Ureter (tissue), 1 donor: ENCODE results near the gene POLR3C. TPM values are rescaled to one million over a fixed set of nuclear protein-coding genes. Genes with fewer than 3 reads are reported as not detected.
"Not testable (repeated sequence)": the region's sequence is repeated elsewhere in the genome, so short reads cannot be mapped to it uniquely, and the experiment has no call there.

Experiments
- DNase-seq: peaks from one replicate; pipeline ENCODE4 v3.0.0-alpha.2; 2020; ENCODE audit warnings: low spot score
- total RNA-seq: library from RNA; stranded (reverse); gene quantifications from one replicate; pipeline ENCODE4 v1.2.4, GENCODE V29; 2023
- donor health status: DM: yes; HTN: yes; CAD: no.

Gene POLR3C, protein sequence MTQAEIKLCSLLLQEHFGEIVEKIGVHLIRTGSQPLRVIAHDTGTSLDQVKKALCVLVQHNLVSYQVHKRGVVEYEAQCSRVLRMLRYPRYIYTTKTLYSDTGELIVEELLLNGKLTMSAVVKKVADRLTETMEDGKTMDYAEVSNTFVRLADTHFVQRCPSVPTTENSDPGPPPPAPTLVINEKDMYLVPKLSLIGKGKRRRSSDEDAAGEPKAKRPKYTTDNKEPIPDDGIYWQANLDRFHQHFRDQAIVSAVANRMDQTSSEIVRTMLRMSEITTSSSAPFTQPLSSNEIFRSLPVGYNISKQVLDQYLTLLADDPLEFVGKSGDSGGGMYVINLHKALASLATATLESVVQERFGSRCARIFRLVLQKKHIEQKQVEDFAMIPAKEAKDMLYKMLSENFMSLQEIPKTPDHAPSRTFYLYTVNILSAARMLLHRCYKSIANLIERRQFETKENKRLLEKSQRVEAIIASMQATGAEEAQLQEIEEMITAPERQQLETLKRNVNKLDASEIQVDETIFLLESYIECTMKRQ
- total RNA-seq = 38.1 TPM

DNA sequence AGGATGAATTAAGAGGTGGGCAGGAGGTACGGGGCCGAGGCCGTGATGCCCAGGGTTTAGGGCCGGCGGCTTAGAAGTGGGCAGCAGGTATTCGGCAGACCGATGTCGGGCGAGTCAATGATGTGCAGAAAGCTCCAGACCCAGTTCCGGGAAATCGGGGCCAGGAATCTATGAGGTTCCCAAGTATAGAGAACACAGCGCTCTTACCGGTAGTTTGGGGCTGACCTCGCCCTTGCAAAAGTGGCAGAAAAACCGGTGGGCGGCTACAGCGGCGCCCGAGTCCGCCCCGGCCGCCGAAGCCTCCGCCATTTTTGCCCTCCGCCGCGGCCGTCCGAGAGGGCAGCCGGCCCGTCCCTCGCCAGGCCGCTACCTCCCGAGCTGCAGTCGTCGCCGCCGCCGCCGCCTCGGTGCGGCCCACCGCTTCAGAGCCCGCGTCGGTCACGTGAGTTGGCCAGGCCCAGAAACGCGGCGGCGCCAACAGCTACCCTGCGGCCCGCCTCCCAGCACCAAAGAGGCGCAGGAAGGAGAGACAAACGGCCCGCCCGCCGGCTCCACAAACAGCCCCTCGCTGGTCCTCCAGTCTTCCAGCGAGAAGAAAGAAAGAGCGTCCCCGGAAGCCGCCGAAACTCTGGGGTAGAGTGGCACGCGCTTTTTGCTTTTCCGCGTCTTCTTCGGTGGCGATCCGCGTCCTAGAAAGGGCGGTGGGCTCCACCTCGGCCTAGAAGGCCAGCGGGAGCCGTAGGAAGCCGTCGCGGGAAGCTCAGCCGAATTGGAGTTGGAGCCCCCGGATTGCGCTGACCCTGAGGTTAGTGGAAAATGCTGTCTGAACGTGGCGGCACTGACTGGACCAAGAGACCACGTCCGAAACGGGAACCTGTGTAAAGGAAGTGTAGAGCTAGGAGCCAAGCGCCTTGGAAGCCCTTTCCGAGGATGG is at the start of gene POLR3C, which contains the start of gene RNF115:
TSS of gene POLR3C (plus strand) at position 636 of the 934 bp plus-strand sequence. CDS start 1,577 bp downstream, outside the sequence.
TSS of gene RNF115 (minus strand) at position 531 of the 934 bp plus-strand sequence. CDS start at position 309, 222 bp downstream.
- DNase-seq = peak; percentile 90

DNA sequence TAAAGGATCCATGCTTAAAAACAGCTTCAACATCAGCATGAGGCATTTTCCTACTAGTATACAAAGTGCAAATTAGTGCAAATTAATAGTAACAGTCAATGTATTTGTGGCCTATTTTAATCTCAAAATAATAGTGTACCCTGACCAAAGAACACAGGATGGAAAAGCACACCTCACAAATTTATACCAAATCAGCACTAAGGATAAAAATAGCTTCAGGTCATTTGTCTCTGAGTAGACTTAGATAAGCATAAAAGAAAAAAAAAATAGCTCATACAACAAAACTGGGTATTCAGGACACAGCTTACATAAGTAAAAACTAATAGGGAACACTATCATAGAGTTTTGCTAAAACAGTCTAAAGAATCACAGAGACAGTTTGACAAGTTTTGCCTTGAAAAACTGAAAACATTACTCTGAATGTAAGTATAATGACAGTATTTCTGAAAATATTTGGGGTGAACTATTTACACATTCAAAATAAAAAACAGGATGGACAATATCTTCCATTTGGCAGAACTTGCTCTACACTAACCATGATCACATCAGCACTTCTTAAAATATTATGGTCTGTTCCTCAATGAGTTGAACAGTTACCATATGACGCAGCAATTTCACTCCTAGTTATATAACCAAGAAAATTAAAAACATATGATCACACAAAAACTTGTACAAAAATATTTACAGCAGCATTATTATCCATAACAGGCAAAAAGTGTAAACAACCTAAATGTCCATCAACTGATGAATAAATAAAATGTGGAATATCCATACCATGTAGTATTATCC is 46.4 kb upstream of the POLR3C start:
- no peak for DNase-seq

DNA sequence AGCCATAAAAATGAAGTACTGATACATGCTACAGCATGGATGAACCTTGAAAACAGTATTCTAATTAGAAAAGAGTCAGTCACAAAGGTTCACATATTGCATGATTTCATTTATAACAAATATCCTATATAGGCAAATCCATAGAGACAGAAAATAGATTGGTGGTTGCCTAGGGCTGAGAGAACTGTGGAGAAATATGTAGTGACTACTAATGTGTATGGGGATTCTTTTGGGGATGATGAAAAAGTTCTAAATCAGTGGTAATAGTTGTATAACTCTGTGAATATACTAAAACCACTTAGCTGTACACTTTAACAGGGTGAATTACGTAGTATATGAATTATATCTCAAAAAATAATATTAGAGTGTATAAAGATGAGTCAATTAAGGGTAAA is 45.9 kb upstream of the POLR3C start:
- DNase-seq = no peak

DNA sequence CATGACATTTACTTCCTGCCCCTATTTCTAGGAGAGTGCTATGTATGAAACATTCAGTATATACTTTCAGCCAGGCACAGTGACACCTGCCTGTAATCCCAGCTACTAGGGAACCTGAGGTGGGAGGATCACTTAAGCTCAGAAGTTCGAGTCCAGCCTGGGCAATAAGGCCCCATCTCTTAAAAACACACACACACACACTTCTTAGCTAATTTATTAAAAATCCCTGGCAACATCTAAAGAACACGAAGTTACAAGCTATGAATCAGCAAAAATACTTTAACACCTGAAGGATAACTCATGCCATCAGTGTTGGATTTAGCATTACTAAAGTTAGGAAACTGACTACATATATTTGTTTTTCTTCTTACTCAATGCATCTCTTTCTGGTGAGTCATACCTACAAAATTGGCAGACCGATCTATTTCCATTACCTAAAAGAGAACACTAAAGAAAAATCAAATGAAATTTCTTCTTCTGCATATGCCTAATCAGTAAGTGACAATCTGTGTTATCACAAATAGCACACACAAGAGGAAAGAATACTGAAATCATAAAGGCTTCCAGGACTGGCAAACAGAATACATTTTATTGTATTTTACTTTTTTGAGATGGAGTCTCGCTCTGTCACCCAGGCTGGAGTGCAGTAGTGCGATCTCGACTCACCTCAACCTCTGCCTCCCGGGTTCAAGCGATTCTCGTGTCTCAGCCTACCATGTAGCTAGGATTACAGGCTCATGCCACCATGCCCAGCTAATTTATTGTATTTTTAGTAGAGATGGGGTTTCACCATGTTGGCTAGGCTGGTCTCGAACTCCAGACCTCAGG is 41.5 kb upstream of the POLR3C start:
- DNase-seq = no peak

DNA sequence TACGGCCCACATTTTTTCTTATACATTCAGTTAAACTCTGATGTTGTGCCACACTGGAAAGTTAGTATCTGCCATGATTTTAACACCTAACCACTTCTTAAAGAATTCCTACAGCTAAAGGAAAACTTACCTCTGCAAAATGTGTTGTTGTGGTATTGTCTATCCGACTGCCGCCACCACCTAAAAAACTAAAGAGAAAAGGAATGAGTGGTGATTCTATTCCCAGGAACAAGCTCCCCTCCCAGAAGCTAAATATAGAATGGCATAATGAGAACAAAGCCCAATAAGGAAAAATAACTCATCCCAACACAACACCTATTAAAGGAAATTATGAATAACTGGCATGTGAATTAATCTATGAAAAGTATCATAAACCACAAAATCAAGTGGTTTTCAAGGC is 39.6 kb upstream of the POLR3C start:
- DNase-seq = no peak

DNA sequence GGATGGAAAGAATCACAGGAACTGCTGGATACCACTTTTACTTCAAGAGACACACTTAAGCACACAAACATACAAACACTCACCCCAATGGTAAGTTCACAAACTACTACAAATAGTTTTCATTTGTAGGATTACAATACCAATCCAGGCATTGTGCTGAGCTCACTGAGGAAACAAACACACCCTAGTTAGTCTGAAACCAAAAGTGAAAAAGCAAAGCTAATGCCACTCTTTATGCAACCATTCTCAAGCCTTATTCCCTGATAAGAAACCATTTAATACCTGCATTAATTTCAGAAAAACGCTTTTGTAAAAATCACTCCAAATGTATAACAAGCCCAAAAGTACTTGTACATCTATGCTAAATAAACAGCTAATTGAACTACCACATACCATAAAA is 38.5 kb upstream of the POLR3C start:
- DNase-seq = no peak

DNA sequence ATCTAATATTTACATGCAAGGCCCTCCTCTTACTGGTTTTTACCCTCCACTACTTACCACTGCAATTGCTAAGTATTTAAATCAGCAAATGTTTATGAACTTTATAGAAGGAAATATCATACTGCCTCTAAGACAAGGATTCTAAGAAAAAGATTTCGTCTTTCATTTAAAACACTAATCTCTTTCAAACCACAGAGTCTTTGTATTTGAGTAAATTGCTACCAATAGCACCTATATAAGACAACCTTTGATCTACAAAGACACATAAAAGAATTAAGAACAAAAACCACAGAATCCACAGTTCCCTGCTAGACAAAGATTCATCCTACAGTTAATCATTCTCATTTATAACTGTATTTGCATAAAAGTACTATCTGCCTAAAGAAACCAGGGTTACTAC is 37.7 kb upstream of the POLR3C start:
- no peak for DNase-seq

DNA sequence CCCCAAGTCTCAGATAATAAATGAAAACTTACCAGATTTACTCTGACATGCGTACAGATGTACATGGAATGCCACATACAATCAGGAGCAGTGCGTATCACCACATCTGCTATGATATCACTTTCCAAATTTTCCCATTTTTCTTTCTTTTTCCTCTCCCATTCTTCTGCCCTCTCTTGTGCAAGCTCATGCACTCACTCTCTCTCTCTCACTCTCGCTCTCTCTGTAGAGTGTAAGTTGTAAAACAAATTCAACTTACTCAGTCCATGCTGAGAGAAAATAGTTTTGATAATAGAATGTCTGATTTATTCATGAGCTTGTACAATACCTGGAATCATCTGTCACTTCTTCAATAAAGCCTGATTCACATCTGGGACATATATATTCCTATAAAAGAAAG is 35.4 kb upstream of the POLR3C start:
- DNase-seq = no peak

DNA sequence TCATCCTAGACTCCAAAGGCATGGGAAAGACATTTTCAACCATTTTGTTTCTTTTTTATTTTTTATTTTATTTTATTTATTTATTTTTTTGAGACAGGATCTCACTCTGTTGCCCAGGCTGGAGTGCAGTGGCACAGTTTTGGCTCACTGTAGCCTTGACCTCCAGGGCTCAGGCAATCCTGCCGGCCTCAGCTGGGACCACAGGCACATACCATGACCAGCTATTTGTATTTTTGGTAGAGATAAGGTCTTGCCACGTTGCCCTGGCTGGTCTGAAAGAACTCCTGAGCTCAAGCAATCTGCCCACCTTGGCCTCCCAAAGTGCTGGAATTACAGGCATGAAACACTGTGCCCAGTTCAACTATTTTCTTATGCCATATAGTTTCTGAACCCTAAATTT is 32.1 kb upstream of the POLR3C start:
- not testable (repeated sequence) for DNase-seq

DNA sequence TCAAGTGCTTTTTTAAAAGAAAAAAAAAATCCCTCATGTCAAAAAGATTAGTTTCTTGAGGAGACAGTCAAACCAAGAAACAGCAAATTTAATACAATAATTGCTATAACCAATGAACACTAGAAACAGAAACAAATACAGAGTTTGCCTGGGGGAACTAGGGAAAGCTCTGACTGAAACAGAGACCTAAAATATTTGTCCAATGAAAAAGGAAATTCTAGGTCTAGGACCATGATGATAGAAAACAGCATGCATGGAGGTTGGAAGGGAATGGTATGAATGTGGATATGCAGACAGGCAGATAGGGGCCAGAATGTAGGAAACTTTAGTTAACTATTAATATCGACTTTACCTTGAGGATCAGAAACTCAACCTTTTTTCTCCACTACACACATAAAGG is 31.5 kb upstream of the POLR3C start:
- no peak for DNase-seq

DNA sequence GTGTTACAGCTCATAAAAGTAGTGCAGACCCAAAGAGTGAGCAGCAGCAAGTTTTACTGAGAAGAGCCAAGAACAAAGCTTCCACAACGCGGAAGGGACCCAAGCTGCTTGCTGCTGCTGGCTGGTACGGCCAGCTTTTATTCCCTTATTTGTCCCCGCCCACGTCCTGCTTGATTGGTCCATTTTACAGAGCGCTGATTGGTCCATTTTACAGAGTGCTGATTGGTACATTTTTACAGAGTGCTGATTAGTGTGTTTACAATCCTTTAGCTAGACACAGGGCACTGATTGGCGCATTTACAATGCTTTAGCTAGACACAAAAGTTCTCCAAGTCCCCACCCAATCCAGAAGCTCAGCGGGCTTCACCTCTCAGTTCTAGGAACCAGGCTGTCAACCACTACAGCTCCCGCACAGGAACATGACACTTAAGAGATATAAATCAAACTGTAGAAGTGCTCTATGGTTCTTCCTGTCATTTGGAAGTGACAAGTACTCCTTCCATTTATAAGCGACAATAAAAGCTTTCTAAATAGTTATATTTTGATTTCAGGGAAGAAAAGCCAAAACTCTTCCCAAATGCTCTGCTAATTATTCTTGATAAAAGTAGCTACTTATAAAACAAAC is 28.6 kb upstream of the POLR3C start:
- no peak for DNase-seq

DNA sequence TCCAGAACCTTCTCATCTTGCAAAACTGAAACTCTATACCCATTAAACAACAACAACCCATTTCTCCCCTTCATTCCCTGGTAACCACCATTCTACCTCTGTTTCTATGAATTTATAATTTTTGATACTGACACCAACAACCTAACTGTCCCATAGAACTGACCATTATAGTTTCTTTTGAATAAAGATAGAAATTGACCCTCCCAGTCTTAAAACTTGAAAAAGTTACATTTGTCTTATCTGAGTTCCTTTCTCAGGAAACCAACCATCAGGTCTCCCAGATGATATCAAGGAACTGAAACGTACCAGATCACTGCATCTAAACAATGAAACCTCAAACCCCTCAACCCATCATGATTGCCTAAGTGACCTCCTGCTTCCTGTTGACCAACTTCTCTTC is 27.2 kb upstream of the POLR3C start:
- no peak for DNase-seq

DNA sequence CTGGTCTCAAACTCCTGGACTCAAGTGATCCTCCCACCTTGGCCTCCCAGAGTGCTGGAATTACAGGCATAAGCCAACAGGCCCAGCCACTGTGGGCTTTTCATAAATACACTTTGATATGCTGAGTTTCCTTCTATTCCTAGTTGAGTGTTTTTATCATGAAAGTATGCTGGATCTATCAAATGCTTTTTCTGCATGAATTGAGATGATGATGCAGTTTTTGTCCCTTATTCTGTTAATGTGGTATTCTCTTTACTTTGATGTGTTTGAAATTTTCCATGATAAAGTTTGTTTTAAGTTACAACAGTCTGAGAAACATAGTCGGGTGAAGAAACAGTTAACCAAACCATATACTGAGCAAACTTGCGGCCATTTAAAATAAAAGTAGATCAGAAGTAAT is 24.2 kb upstream of the POLR3C start:
- no peak for DNase-seq

DNA sequence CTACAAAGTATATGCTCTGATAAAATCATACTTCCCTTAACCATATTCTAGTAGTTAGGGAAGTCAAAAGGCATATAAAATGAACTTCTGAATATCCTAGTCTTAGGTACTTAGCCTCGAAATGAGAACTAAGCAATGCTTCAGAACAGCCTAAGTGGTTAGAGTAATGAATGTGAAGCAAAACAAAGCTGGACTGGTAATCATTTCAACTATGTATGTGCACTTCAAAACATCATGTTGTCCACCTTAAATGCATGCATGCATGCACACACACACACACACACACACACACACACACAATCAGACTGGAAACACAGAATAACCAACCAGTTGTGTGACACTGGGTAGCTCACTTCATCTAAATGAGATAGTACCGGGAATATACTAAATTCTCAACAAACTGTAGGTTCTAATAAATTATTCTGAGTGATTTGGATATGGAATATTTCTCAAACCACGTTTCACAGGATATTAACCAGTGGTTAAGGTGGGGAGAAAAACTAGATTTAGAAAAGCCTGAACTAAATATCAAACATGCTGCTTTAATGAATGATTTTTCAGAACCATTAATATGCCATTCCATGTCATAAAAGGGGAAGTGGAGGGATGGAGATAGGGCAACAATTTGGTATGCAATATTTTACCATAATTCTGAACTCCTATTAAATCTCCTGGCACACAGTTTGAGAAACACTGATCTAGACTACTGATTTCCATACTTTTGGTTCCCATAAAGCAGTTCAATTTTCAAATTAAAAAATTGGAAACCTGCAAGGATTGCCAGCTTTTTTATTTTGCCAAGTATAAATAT is 19.6 kb upstream of the POLR3C start:
- DNase-seq = no peak

DNA sequence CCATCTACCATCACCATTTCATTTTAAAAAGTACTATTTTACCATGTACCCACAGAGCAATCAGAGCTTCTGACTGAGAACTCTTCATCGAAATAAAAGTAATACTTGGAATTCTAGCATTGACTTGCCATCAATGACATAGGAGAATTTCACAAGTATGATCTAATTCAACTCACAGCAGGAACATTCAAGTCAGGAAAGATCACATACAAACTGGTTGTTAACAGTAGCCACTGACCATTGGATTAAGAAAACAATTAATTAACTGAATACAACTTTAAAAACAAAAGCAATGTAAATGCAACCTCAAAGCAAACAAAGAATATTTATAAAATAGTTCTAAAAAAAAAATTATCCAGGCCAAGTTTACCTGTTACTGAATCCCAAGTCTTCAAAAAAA is 18.9 kb upstream of the POLR3C start:
- DNase-seq = no peak

DNA sequence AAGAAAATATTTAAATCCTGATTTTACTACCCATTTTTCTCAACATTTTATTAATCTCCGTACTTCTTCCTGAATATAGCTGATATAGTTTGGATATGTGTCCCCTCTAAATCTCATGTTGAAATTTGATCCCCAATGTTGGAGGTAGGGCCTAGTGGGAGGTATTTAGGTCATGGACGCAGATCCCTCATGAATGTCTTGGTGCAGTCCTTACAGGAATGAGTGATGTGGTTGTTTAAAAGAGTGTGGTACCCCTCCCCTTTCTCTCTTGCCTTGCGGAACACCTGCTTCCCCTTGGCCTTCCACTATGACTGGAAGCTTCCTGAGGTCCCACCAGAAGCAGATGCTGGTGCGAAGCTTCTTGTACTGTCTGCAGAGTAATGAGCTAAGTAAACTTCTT is 17.6 kb upstream of the POLR3C start:
- no peak for DNase-seq

DNA sequence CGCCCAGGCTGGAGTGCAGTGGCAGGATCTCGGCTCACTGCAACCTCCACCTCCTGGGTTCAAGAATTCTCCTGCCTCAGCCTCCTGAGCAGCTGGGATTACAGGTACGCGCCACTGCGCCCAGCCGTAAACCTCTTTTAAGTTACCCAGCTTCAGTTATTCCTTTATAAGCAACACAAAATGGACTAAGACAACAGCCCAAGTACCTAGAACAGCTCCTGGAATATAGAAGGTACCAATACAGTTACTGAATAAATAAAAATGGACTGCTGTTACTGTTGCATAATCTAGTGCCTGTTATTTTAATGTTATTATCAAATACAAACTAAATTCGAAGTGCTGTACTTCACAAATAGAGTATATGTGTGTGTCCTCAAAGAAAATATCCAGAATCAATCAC is 17.2 kb upstream of the POLR3C start:
- no peak for DNase-seq

DNA sequence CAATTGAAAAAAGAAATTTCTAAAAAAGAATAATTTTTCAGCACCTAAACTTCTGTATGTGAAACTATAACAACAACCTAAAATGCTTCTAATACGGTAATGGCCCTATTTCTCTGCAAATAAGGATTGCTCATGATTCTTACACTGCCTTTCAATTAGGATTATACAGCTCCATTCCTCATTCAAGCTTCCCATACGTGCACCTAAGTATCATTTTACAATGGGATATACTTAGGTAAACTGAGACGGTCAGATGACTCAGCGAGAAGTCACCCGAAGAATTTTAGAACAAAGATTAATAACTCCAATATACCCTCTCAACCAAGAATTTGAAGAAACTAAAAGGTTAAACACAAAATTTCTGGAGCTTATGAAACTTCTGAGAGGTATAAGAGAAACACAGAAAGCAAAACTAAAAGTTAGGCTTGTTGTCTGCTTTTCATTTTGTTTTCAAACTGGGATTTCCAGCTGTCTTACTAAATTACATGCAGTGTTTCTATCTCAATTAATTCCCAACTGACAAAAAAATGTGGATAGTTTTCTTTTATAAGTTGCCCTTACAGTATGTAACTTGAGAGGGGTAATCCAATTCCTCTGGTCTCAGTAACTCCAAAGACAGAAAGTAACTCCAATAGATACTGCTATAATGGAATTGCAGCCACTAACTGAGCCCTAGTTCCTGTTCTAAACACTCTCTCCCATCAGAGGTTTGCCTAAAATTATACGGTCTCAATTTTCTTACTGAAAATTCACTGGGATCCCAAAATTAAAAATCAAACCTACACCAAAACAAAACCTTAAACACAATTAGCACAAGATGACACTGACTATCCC is 10.8 kb upstream of the POLR3C start:
- not testable (repeated sequence) for DNase-seq
